ENCODE results near the gene COX20.

DNA sequence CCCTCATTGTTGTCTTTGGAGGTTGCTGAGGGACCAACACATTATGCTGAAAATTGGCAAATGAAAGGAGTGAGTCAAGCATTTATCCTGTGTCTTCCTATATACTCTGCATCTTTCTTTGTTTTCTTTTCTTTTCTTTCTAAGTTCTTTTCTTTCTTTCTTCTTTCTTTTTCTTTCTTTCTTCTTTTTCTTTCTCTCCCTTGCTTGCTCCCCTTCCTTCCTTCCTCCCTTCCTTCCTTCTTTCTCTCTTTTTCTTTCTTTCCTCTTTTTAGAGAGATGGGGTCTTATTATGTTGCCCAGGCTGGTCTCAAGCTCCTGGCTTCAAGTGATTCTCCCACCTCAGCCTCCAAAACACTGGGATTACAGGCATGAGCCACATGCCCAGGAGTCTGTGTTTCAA lies 28.3 kb upstream of the COX20 start:
- TF ChIP-seq RAD21 (IDR thresholded peaks at IDR 0.05; ENCODE audit: low read length) (no peak), RFX5 (IDR thresholded peaks at IDR 0.05; ENCODE audit: low read depth, low read length) (no peak), CEBPB (IDR thresholded peaks at IDR 0.05; ENCODE audit: low read depth, low read length) (no peak), RCOR1 (IDR thresholded peaks at IDR 0.05; ENCODE audit: insufficient replicate concordance, low read length) (no peak), POLR2A (IDR thresholded peaks at IDR 0.05; ENCODE audit: low read depth, low read length) (no peak), MAFK (IDR thresholded peaks at IDR 0.05; ENCODE audit: low read depth, low read length) (no peak), SMC3 (IDR thresholded peaks at IDR 0.05; ENCODE audit: low read depth, low read length) (no peak), FOS (IDR thresholded peaks at IDR 0.05; ENCODE audit: low read depth, low read length) (no peak), CHD1 (IDR thresholded peaks at IDR 0.05; ENCODE audit: low read depth, low read length) (no peak), BHLHE40 (IDR thresholded peaks at IDR 0.05; ENCODE audit: low read depth, low read length) (no peak)
- TF ChIP-seq, protein P1, sequence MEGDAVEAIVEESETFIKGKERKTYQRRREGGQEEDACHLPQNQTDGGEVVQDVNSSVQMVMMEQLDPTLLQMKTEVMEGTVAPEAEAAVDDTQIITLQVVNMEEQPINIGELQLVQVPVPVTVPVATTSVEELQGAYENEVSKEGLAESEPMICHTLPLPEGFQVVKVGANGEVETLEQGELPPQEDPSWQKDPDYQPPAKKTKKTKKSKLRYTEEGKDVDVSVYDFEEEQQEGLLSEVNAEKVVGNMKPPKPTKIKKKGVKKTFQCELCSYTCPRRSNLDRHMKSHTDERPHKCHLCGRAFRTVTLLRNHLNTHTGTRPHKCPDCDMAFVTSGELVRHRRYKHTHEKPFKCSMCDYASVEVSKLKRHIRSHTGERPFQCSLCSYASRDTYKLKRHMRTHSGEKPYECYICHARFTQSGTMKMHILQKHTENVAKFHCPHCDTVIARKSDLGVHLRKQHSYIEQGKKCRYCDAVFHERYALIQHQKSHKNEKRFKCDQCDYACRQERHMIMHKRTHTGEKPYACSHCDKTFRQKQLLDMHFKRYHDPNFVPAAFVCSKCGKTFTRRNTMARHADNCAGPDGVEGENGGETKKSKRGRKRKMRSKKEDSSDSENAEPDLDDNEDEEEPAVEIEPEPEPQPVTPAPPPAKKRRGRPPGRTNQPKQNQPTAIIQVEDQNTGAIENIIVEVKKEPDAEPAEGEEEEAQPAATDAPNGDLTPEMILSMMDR (conservative IDR thresholded peaks at IDR 0.05; ENCODE audit: low read depth, low read length): no peak
- TF ChIP-seq, protein P2, sequence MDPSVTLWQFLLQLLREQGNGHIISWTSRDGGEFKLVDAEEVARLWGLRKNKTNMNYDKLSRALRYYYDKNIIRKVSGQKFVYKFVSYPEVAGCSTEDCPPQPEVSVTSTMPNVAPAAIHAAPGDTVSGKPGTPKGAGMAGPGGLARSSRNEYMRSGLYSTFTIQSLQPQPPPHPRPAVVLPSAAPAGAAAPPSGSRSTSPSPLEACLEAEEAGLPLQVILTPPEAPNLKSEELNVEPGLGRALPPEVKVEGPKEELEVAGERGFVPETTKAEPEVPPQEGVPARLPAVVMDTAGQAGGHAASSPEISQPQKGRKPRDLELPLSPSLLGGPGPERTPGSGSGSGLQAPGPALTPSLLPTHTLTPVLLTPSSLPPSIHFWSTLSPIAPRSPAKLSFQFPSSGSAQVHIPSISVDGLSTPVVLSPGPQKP (IDR thresholded peaks at IDR 0.05; ENCODE audit: borderline replicate concordance, low read depth, low read length): no peak

All from IMR-90 (cell line).